Spleen (tissue), 11 donors: ENCODE data around the gene CHL1. TPM values are rescaled to one million over a fixed set of nuclear protein-coding genes. Genes with fewer than 3 reads are reported as not detected.

ENCODE experiments used
- DNase-seq: peaks from one replicate; pipeline ENCODE4 v3.0.0-alpha.2; 2020
- H3K27ac ChIP-seq, 8 donors: fragments of 200-600 bp; sonication (generic) in 7 of 8; 1 replicate in 4 of 8; 2 replicates in 4 of 8; pipeline versions ENCODE4 v1.5.0 to v1.8.0; 2016 to 2021; ENCODE audit warnings: inconsistent platforms in 4 of 8, mild to moderate bottlenecking in 4 of 8, moderate library complexity in 1 of 8
- H3K27me3 ChIP-seq, 7 donors: fragments of 200-600 bp; sonication (generic) in 6 of 7; replicated peaks in 1 of 7; 1 replicate in 4 of 7; 2 replicates in 3 of 7; pipeline versions ENCODE4 v1.5.0 to v1.8.0; 2016 to 2021; ENCODE audit warnings: inconsistent platforms in 3 of 7, mild to moderate bottlenecking in 1 of 7
- H3K36me3 ChIP-seq, 6 donors: fragments of 200-600 bp; sonication (generic) in 5 of 6; 1 replicate in 4 of 6; 2 replicates in 2 of 6; pipeline versions ENCODE4 v1.5.0 to v1.8.0; 2016 to 2021; ENCODE audit warnings: inconsistent platforms in 2 of 6
- H3K4me1 ChIP-seq, 6 donors: fragments of 200-600 bp; sonication (generic) in 5 of 6; 1 replicate in 3 of 6; 2 replicates in 3 of 6; pipeline versions ENCODE4 v1.5.0 to v1.8.0; 2016 to 2021; ENCODE audit warnings: inconsistent platforms in 3 of 6
- H3K4me3 ChIP-seq, 8 donors: fragments of 200-600 bp; sonication (generic) in 7 of 8; 1 replicate in 4 of 8; 2 replicates in 4 of 8; pipeline versions ENCODE4 v1.5.0 to v1.8.0; 2016 to 2021; ENCODE audit warnings: inconsistent platforms in 4 of 8, mild to moderate bottlenecking in 4 of 8, moderate library complexity in 2 of 8
- H3K9me3 ChIP-seq, 8 donors: fragments of 200-600 bp; sonication (generic) in 7 of 8; 1 replicate in 4 of 8; 2 replicates in 4 of 8; pipeline versions ENCODE4 v1.5.0 to v1.8.0; 2016 to 2021; ENCODE audit warnings: inconsistent platforms in 4 of 8
- CTCF ChIP-seq, 11 experiments: fragments of 200-600 bp in 7 of 11; fragments of 450-650 bp in 4 of 11; sonication (generic) in 4 of 11; IDR thresholded peaks in 8 of 11; conservative IDR thresholded peaks in 3 of 11; 1 replicate in 7 of 11; 2 replicates in 4 of 11; pipeline versions ENCODE4 v1.4.0 to v1.8.0; 2016 to 2021; ENCODE audit warnings: antibody characterized with exemption in 11 of 11, inconsistent platforms in 4 of 11, mild to moderate bottlenecking in 1 of 11
- POLR2A ChIP-seq, 3 donors: fragments of 450-650 bp; IDR thresholded peaks; one replicate each; pipeline ENCODE4 v1.5.1; 2017; ENCODE audit warnings: antibody characterized with exemption in 3 of 3, mild to moderate bottlenecking in 1 of 3
- POLR2AphosphoS5 ChIP-seq, 3 donors: sonication (generic); formaldehyde crosslinking; IDR thresholded peaks; one replicate each; pipeline ENCODE4 v1.5.1; 2017; ENCODE audit warnings: antibody characterized with exemption in 3 of 3
- WGBS, 5 donors: extraction: QIAGEN DNeasy Blood & Tissue Kit in 3 of 5; methylation state at CpG; one replicate each; pipeline versions ENCODE4 v1.1.5 to v1.1.7; 2013 to 2018; 5-methylcytosine and 5-hydroxymethylcytosine counted together
- intact Hi-C: fragments of 100-400 bp; cut with DNase I; formaldehyde crosslinking; loops from one replicate; pipeline ENCODE4 v1.15.0; 2023; ENCODE audit warnings: low total_unique reads
- polyA plus RNA-seq, 3 donors: library from polyadenylated mRNA; stranded (reverse); fragments of 200-250 nt; gene quantifications; one replicate each; pipeline ENCODE4 v1.2.1, GENCODE V29; 2013
- total RNA-seq, 7 donors: library from RNA; depleted of rRNA in 3 of 7; stranded (reverse); fragments of >200 nt in 3 of 7; fragmentation: NEBNext Ultra II Directional in 4 of 7; extraction: Animal tissue kit (Norgen Biotek cat#: 25700) in 4 of 7; gene quantifications; one replicate each; pipeline versions ENCODE4 v1.1.0 to v1.2.1, GENCODE V29; 2016 to 2021
- donor health status: healthy with polysubstance abuse.
- donor health status: DM: no; HTN: no; CAD: no; lungs with moderate emphysema.
- donor health status: DM: no; HTN: no; CAD: no.
- donor health status: Bipolar disorder and iron deficiency.
- donor health status: healthy.
- donor health status: DM: no; HTN: no; CAD: no.
- donor health status: DM: yes; HTN: yes; CAD: no.

Gene CHL1
- total and polyA plus RNA-seq, 10 donors = 3.3 to 20.6 (median 12.8) TPM

DNA sequence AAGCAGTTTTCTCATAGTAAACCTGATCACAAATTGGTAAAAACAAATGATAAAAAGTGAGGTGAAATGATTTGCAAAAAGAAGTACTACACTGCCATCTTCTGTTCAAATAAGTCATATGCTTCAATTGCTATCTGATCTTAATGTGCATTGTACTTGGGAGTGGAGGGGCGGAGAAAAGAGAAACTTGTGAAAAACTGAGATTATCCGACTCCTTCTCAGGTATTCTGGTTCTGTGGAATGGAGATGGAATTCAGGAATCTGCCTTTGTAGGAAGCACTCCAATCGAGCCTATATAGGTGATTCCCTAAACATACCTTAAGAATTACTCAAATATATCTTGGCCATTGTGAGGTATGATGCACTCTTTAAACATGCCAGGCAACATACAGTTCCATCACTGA lies 180.6 kb downstream of the CHL1 start:
- Histone ChIP-seq H3K4me1 (peaks cover 0 to 9% (median 0%) of the 10 kb centered on the region in 6 donors), H3K9me3 (no peaks in the 10 kb centered on the region), H3K27ac (no peak overlapping the region), H3K27me3 (no peaks in the 10 kb centered on the region), H3K4me3 (no peak overlapping the region), H3K36me3 (no peaks in the 10 kb centered on the region)
- intact Hi-C loops = no loop called here
- 16 to 26% (median 21%) methylated on average over 3 of the region's 3 CpGs for WGBS, 5 donors
- TF ChIP-seq CTCF (IDR thresholded peaks at IDR 0.05 in 8 of 11, conservative IDR thresholded peaks at IDR 0.05 in 3 of 11) (peak in 9 of 11 experiments; percentile 11 to 63 (median 45)), POLR2AphosphoS5 (IDR thresholded peaks at IDR 0.05) (no peak)
- DNase-seq = no peak

DNA sequence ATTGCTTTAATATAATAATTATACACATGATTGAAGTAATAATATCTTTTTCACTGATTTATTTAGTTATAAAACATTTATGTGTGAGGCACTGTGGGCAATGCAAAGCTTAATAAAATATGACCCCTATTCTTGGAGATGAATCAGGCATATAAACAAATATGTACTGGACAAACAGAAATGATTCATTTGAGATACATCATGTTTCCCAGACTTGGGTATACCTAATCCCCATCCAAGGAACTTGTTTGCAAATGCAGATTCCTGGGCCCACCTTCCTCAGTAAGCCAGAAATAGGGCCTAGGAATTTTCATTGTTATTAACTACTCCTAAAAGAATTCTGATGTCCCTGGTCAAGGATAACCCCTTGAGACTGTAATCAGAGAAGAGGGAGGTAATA lies 184.2 kb downstream of the CHL1 start:
- H3K4me3 ChIP-seq = no peak overlapping the region
- no peak for DNase-seq
- no peaks in the 10 kb centered on the region for H3K27me3 ChIP-seq
- no peaks in the 10 kb centered on the region for H3K9me3 ChIP-seq
- intact Hi-C loops = no loop called here
- TF ChIP-seq POLR2AphosphoS5 (IDR thresholded peaks at IDR 0.05) (no peak), POLR2A (IDR thresholded peaks at IDR 0.05) (no peak), CTCF (IDR thresholded peaks at IDR 0.05 in 8 of 11, conservative IDR thresholded peaks at IDR 0.05 in 3 of 11) (no peak)
- no peak overlapping the region for H3K27ac ChIP-seq
- H3K4me1 ChIP-seq = no peaks in the 10 kb centered on the region
- H3K36me3 ChIP-seq = no peaks in the 10 kb centered on the region

- H3K27me3 ChIP-seq = no peaks in the 10 kb centered on the region
- no peaks in the 10 kb centered on the region for H3K9me3 ChIP-seq
- H3K4me1 ChIP-seq = no peaks in the 10 kb centered on the region
- no peak for DNase-seq
- H3K4me3 ChIP-seq = no peak overlapping the region
- no peak overlapping the region for H3K27ac ChIP-seq
- intact Hi-C loops = no loop called here
- no peaks in the 10 kb centered on the region for H3K36me3 ChIP-seq
- TF ChIP-seq POLR2A (IDR thresholded peaks at IDR 0.05) (no peak), CTCF (IDR thresholded peaks at IDR 0.05 in 8 of 11, conservative IDR thresholded peaks at IDR 0.05 in 3 of 11) (no peak), POLR2AphosphoS5 (IDR thresholded peaks at IDR 0.05) (no peak)
These were observed 188.6 kb downstream of the CHL1 start for GRCh38 chr3:385151-385550.

- Histone ChIP-seq H3K4me3 (no peak overlapping the region), H3K36me3 (no peaks in the 10 kb centered on the region), H3K4me1 (no peaks in the 10 kb centered on the region), H3K9me3 (no peaks in the 10 kb centered on the region), H3K27me3 (no peaks in the 10 kb centered on the region), H3K27ac (no peak overlapping the region)
- no peak for DNase-seq
- intact Hi-C loops = no loop called here
- WGBS, 5 donors = 57 to 75% (median 68%) methylated on average over 4 of the region's 4 CpGs
- TF ChIP-seq POLR2A (IDR thresholded peaks at IDR 0.05) (no peak), POLR2AphosphoS5 (IDR thresholded peaks at IDR 0.05) (no peak), CTCF (IDR thresholded peaks at IDR 0.05 in 8 of 11, conservative IDR thresholded peaks at IDR 0.05 in 3 of 11) (no peak)
These were observed 198.2 kb downstream of the CHL1 start for GRCh38 chr3:394775-395174.
